Cardiac septum (tissue), 1 donor: ENCODE results near the gene DNAJB6. TPM values are rescaled to one million over a fixed set of nuclear protein-coding genes. Genes with fewer than 3 reads are reported as not detected.
"Not testable (repeated sequence)": the region's sequence is repeated elsewhere in the genome, so short reads cannot be mapped to it uniquely, and the experiment has no call there.

Experiments used
- DNase-seq: peaks from one replicate; pipeline ENCODE4 v3.0.0-alpha.2; 2020; ENCODE audit warnings: low spot score
- intact Hi-C: fragments of 100-400 bp; cut with DNase I; formaldehyde crosslinking; loops from one replicate; pipeline ENCODE4 v1.14.0; 2022
- total RNA-seq: library from RNA; stranded (reverse); fragmentation: NEBNext Ultra II Directional; extraction: Animal tissue kit (Norgen Biotek cat#: 25700); gene quantifications from one replicate; pipeline ENCODE4 v1.2.1, GENCODE V29; 2021
- donor health status: DM: no; HTN: no; CAD: no.

The DNAJB6 gene
- total RNA-seq, 1 donor from 2014 or later = 171 TPM

GRCh38 chr7:157445956-157446295, 109.1 kb downstream of the DNAJB6 start:
- intact Hi-C loops = no loop called here
- peak; percentile 56 for DNase-seq

- intact Hi-C loops = no loop called here
- no peak for DNase-seq
These were observed 109.5 kb downstream of the DNAJB6 start for GRCh38 chr7:157446322-157446721.

- intact Hi-C loops, DNase-seq: not testable (repeated sequence)
These were observed 117.2 kb downstream of the DNAJB6 start for GRCh38 chr7:157454003-157454402.

- DNase-seq = peak; percentile 56
- intact Hi-C loops = no loop called here
These were observed 120.8 kb downstream of the DNAJB6 start for GRCh38 chr7:157457355-157458253.

- intact Hi-C loops = no loop called here
- DNase-seq = peak; percentile 49
These were observed 121.4 kb downstream of the DNAJB6 start for GRCh38 chr7:157458254-157458633.

- intact Hi-C loops = no loop called here
- DNase-seq = no peak
These were observed 123.2 kb downstream of the DNAJB6 start for GRCh38 chr7:157459966-157460365.

GRCh38 chr7:157460721-157461120, 123.9 kb downstream of the DNAJB6 start:
- intact Hi-C loops = no loop called here
- peak; percentile 59 for DNase-seq

- intact Hi-C loops = no loop called here
- DNase-seq = no peak
These were observed 125.0 kb downstream of the DNAJB6 start for GRCh38 chr7:157461573-157462418.

GRCh38 chr7:157462419-157462771, 125.6 kb downstream of the DNAJB6 start:
- peak; percentile 66 for DNase-seq
- intact Hi-C loops = no loop called here

GRCh38 chr7:157462840-157463239, 126.0 kb downstream of the DNAJB6 start:
- DNase-seq = no peak
- intact Hi-C loops = no loop called here

GRCh38 chr7:157463245-157463644, 126.4 kb downstream of the DNAJB6 start:
- intact Hi-C loops = no loop called here

GRCh38 chr7:157464111-157464970, 127.5 kb downstream of the DNAJB6 start:
- intact Hi-C loops = no loop called here
- no peak for DNase-seq

More at GRCh38 chr7:157463245-157463644, 126.4 kb downstream of the DNAJB6 start:
- no peak for DNase-seq

- intact Hi-C loops = no loop called here
- peak; percentile 49 for DNase-seq
These were observed 128.4 kb downstream of the DNAJB6 start for GRCh38 chr7:157464971-157465886.

GRCh38 chr7:157465891-157466866, 129.4 kb downstream of the DNAJB6 start:
- intact Hi-C loops = no loop called here
- peak; percentile 63 for DNase-seq

- no peak for DNase-seq
- intact Hi-C loops = no loop called here
These were observed 130.1 kb downstream of the DNAJB6 start for GRCh38 chr7:157466867-157467261.
